ENCODE measurements around the gene E4F1. TPM values are rescaled to one million over a fixed set of nuclear protein-coding genes. Genes with fewer than 3 reads are reported as not detected.
A peak's percentile ranks its signal among the peaks of the same experiment; 100 is the strongest.

The E4F1 gene
- total RNA-seq, 1 experiment from 2014 or later: 56.5 TPM

GRCh38 chr16:2186064-2186463, 37.3 kb upstream of the E4F1 start:
- no peaks in the 10 kb centered on the region for H3K9me3 ChIP-seq
- no peak for DNase-seq
- no peak overlapping the region for H3K4me3 ChIP-seq
- peaks cover 8% of the 10 kb centered on the region; the same call in 1 of the 2 replicates for H3K36me3 ChIP-seq
- no peaks in the 10 kb centered on the region for H3K27me3 ChIP-seq

GRCh38 chr16:2186505-2186904, 36.9 kb upstream of the E4F1 start:
- H3K4me3 ChIP-seq: no peak overlapping the region
- DNase-seq: no peak

GRCh38 chr16:2187212-2187611, 36.2 kb upstream of the E4F1 start:
- peaks cover 3% of the 10 kb centered on the region; the same call in 1 of the 2 replicates for H3K36me3 ChIP-seq
- DNase-seq: no peak
- H3K4me3 ChIP-seq: no peak overlapping the region
- H3K9me3 ChIP-seq: no peaks in the 10 kb centered on the region
- no peaks in the 10 kb centered on the region for H3K27me3 ChIP-seq

More at GRCh38 chr16:2186505-2186904, 36.9 kb upstream of the E4F1 start:
- Histone ChIP-seq H3K27me3 (no peaks in the 10 kb centered on the region), H3K36me3 (peaks cover 8% of the 10 kb centered on the region; the same call in 1 of the 2 replicates), H3K9me3 (no peaks in the 10 kb centered on the region)

DNA sequence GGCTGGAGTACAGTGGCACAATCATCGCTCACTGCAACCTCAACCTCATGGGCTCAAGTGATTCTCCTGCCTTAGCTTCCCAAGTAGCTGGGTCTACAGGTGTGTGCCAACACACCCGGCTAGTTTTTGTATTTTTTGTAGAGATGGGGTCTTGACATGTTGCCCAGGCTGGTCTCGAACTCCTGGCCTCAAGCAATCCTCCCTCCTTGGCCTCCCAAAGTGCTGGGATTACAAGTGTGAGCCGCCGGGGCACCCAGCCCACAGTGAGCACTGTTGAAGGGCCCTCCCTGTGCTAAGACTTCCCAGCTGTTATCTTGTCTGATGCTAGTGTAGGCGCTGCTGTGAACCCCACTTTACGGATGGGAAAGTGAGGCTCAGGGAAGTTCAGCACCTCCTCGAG, 35.0 kb upstream of the E4F1 start:
- no peak overlapping the region for H3K4me3 ChIP-seq
- no peaks in the 10 kb centered on the region for H3K9me3 ChIP-seq
- no peaks in the 10 kb centered on the region for H3K27me3 ChIP-seq
- no peak for DNase-seq
- H3K36me3 ChIP-seq: no peaks in the 10 kb centered on the region

DNA sequence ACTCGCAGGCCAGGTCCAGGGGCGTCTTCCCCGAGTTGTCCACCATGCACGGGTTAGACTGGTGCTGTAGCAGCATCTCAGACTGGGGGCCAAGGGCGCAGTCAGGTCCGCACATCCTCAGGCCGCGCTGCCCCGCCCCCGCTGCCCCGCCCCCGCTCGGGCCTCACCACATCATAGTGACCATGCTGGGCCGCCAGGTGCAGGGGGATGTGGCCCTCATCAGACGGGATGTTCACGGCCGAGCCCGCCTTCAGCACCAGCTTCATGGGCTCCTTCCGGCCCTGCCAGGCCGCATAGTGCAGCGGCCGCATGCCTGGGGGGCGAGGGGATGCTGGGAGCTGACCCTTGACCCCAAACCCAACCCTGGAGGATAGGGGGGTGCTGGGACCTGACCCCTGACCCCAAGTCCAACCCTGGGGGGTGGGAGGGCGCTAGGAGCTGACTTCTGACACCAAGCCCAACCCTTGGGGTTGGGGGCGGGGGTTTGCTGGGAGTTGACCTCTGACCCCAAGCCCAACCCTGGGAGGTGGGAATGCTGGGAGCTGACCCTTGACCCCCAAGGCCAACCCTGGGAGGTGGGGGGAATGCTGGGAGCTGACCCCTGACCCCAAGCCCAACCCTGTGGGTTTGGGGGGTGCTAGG, 34.0 kb upstream of the E4F1 start:
- Histone ChIP-seq H3K36me3 (no peaks in the 10 kb centered on the region), H3K9me3 (no peaks in the 10 kb centered on the region), H3K27me3 (no peaks in the 10 kb centered on the region), H3K4me3 (no peak overlapping the region)
- DNase-seq: no peak

DNA sequence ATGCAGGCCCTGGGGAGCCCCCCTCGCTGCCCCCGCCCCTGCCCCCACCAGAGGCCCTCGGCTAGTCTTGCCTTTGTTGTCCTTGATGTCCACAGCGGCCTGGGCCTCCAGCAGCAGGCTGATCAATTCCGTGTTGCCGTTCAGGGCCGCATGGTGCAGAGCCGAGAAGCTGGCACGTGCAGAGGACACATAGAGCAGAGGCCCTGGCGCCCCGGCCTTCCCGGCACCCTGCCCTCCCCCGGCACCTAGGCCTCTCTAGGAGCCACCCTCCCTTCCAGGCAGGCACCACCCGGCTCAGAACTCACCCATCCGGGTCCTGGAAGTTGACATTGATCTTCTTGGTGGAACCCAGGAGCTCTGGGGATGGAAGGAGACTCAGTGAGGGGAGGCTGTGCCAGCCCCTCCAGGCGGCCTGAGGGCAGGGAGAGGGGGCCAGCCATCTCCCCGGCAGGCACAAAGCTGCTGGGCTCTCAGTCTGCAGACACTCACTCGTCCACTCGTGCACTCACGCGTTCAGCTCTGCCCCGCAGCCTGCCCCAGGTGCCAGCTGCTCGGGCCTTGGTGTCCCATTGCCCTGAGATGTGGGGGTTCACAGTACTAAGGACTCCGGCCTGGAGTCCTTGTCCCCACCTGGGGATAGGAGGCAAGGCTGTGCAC, 33.3 kb upstream of the E4F1 start:
- H3K36me3 ChIP-seq: no peaks in the 10 kb centered on the region
- no peaks in the 10 kb centered on the region for H3K9me3 ChIP-seq
- no peak overlapping the region for H3K4me3 ChIP-seq
- no peak for DNase-seq
- no peaks in the 10 kb centered on the region; the same call in 1 of the 2 replicates for H3K27me3 ChIP-seq

GRCh38 chr16:2190659-2191445, 32.5 kb upstream of the E4F1 start:
- Histone ChIP-seq H3K36me3 (no peaks in the 10 kb centered on the region), H3K27me3 (peaks cover 5% of the 10 kb centered on the region), H3K9me3 (no peaks in the 10 kb centered on the region), H3K4me3 (no peak overlapping the region)
- DNase-seq: no peak

GRCh38 chr16:2191446-2191706, 32.0 kb upstream of the E4F1 start:
- H3K9me3 ChIP-seq: no peaks in the 10 kb centered on the region
- H3K27me3 ChIP-seq: peaks cover 5% of the 10 kb centered on the region
- no peaks in the 10 kb centered on the region for H3K36me3 ChIP-seq
- no peak overlapping the region for H3K4me3 ChIP-seq
- no peak for DNase-seq

DNA sequence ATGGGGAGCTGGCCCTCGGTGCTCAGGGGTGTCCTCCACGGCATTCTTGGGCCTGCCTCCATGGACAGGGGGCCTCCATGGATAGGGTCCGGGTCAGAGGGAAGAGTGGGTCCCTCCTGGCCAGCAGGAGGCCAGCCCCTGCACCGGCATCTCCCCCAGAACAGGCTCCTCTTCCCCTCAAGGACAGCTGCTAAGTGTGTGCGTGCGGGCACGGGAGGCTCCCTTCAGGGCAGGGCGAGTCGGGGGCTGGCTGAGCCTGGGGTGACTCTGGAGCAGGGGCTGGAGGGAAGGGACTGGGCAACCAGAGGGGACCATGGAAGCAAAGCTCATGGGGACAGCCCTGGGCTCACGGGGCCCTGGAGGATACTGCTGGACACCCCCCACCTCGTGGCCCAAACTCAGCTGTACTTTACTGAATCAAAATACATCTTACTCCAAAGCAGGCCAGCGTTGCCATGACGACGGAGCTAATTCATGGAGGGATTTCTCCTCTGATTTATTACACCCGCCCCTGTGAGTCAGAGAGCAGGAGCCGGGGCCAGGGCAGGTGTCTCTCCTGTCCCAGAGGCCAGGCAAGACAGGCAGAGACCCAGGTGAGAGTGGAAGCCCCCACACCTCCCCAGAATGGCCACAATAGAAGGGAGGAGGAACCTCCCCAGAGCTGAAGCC, 29.1 kb upstream of the E4F1 start:
- Histone ChIP-seq H3K27me3 (peaks cover 14% of the 10 kb centered on the region), H3K9me3 (no peaks in the 10 kb centered on the region), H3K36me3 (no peaks in the 10 kb centered on the region), H3K4me3 (no peak overlapping the region)
- DNase-seq: peak; percentile 53

DNA sequence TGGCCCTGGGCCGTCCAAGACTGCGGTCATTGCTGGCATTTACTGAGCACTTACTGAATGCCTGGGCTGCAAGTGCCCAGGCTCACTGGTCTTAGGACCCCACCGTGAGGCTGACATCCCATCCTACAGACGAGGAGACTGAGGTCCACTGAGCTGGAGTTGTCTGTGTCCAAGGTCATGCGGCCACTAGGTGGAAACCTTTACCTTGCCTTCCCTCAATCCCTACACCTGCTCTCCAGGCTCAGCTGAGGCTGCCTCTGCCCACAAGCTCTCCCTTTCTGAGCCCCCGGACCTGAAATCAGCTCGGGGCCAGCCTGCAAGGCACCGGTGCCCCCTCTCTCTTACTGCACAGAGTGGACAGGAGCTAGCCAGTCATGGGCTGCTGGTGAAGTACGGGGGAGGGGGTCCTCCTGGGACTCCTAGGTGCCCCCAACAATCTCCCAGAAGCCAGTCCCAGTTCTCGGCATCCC, 28.5 kb upstream of the E4F1 start:
- DNase-seq: no peak
- H3K9me3 ChIP-seq: no peaks in the 10 kb centered on the region
- peaks cover 14% of the 10 kb centered on the region for H3K27me3 ChIP-seq

GRCh38 chr16:2195322-2196161, 27.8 kb upstream of the E4F1 start:
- no peaks in the 10 kb centered on the region for H3K9me3 ChIP-seq
- H3K27me3 ChIP-seq: peaks cover 14% of the 10 kb centered on the region
- H3K4me3 ChIP-seq: peak overlapping the region; percentile 14; the same call in 1 of the 2 replicates
- H3K36me3 ChIP-seq: no peaks in the 10 kb centered on the region
- DNase-seq: no peak

More for the DNA sequence above, 28.5 kb upstream of the E4F1 start:
- Histone ChIP-seq H3K4me3 (no peak overlapping the region), H3K36me3 (no peaks in the 10 kb centered on the region)

- H3K36me3 ChIP-seq: no peaks in the 10 kb centered on the region
- no peak for DNase-seq
- peaks cover 14% of the 10 kb centered on the region for H3K27me3 ChIP-seq
- H3K4me3 ChIP-seq: peak within 1 kb of the TSS; percentile 14; the same call in 1 of the 2 replicates
- no peaks in the 10 kb centered on the region for H3K9me3 ChIP-seq
Observed at GRCh38 chr16:2196162-2196980, 27.0 kb upstream of the E4F1 start, which contains the start of gene CASKIN1. TSS of gene CASKIN1 (minus strand) at chr16:2196605. CDS start at chr16:2196432, 173 bp downstream.

DNA sequence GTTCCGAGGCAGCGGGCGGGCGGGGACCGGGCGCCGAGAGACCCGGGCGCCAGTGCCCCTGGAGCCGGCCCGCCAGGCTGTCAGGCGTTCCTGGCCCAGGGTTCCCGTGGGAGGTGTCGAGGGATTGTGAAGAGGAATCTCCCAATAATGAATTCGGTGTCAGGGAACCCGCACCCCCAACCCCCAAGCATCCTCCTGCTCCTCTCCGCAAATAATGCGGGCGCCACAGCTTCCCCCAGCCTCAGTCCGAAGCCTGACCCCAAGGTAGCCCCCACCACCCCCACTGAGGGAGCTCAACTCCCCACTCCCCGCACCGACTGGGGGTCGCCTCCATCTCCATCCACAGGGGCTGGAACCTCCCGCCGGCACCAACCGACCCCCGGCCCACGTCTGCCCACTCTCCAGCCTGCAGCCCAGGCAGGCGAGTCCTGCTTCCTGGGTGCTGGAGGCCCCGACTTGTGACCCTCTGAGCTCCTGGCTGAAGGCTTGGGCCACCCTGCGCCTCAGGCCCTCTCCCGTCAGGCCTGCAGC, 26.3 kb upstream of the E4F1 start:
- no peaks in the 10 kb centered on the region for H3K9me3 ChIP-seq
- DNase-seq: no peak
- peaks cover 14% of the 10 kb centered on the region for H3K27me3 ChIP-seq
- H3K36me3 ChIP-seq: no peaks in the 10 kb centered on the region
- no peak overlapping the region for H3K4me3 ChIP-seq

- H3K4me3 ChIP-seq: no peak overlapping the region
- no peak for DNase-seq
- no peaks in the 10 kb centered on the region for H3K9me3 ChIP-seq
- H3K36me3 ChIP-seq: no peaks in the 10 kb centered on the region
- peaks cover 14% of the 10 kb centered on the region for H3K27me3 ChIP-seq
Observed at GRCh38 chr16:2197765-2198164, 25.6 kb upstream of the E4F1 start.

- DNase-seq: no peak
- Histone ChIP-seq H3K9me3 (no peaks in the 10 kb centered on the region), H3K27me3 (peaks cover 14% of the 10 kb centered on the region), H3K36me3 (no peaks in the 10 kb centered on the region), H3K4me3 (no peak overlapping the region)
Observed at GRCh38 chr16:2198283-2198682, 25.1 kb upstream of the E4F1 start.
